Fibroblast of lung (primary cell): ENCODE measurements around the gene NR6A1. TPM values are rescaled to one million over a fixed set of nuclear protein-coding genes. Genes with fewer than 3 reads are reported as not detected.

Experiments used
- DNase-seq, 2 donors: peaks; one replicate each; pipeline versions ENCODE4 v3.0.0 to v3.0.0-alpha.2; 2010; ENCODE audit warnings: low read depth in 2 of 2
- H2AFZ ChIP-seq: 2 replicates; pipeline ENCODE4 v1.5.1; 2012; ENCODE audit warnings: low read length, control low read depth, inconsistent platforms
- H3K27ac ChIP-seq: 2 replicates; pipeline ENCODE4 v1.5.1; 2011; ENCODE audit warnings: low read length, control low read depth; ENCODE audit not compliant: insufficient read depth
- H3K27me3 ChIP-seq: 2 replicates; pipeline ENCODE4 v1.5.1; 2011; ENCODE audit warnings: mild to moderate bottlenecking, low read length; ENCODE audit not compliant: control insufficient read depth, insufficient read depth
- H3K36me3 ChIP-seq: 2 replicates; pipeline ENCODE4 v1.5.1; 2011; ENCODE audit warnings: low read length; ENCODE audit not compliant: control insufficient read depth, insufficient read depth
- H3K4me1 ChIP-seq: 2 replicates; pipeline ENCODE4 v1.5.1; 2011; ENCODE audit warnings: low read length; ENCODE audit not compliant: control insufficient read depth, insufficient read depth; ENCODE audit errors: extremely low read depth
- H3K4me2 ChIP-seq: 2 replicates; pipeline ENCODE4 v1.5.1; 2011; ENCODE audit warnings: low read length, control low read depth; ENCODE audit not compliant: insufficient read depth; ENCODE audit errors: extremely low read depth
- H3K4me3 ChIP-seq, 4 experiments: fragments of 200-600 bp in 1 of 4; sonication (generic) in 1 of 4; replicated peaks in 1 of 4; 2 replicates each; pipeline ENCODE4 v1.5.1; 2011 to 2016; ENCODE audit warnings: low read length in 4 of 4, low read depth in 3 of 4, mild to moderate bottlenecking in 3 of 4, control low read depth in 2 of 4, inconsistent platforms in 1 of 4, mixed read lengths in 1 of 4; ENCODE audit not compliant: insufficient read depth in 1 of 4; ENCODE audit errors: control extremely low read depth in 1 of 4
- H3K79me2 ChIP-seq: 2 replicates; pipeline ENCODE4 v1.5.1; 2012; ENCODE audit warnings: mild to moderate bottlenecking, low read length, inconsistent platforms; ENCODE audit not compliant: control insufficient read depth, insufficient read depth
- H3K9ac ChIP-seq: 2 replicates; pipeline ENCODE4 v1.5.1; 2011; ENCODE audit warnings: mild to moderate bottlenecking, low read length, control low read depth; ENCODE audit not compliant: insufficient read depth
- H3K9me3 ChIP-seq: 2 replicates; pipeline ENCODE4 v1.5.1; 2012; ENCODE audit warnings: low read depth, low read length; ENCODE audit not compliant: control insufficient read depth, insufficient read depth
- H4K20me1 ChIP-seq: 2 replicates; pipeline ENCODE4 v1.5.1; 2011; ENCODE audit warnings: low read length; ENCODE audit not compliant: control insufficient read depth, insufficient read depth; ENCODE audit errors: extremely low read depth
- CTCF ChIP-seq, 2 donors: IDR thresholded peaks in 1 of 2; conservative IDR thresholded peaks in 1 of 2; 1 replicate in 1 of 2; 2 replicates in 1 of 2; pipeline ENCODE4 v1.5.1; 2011 to 2012; ENCODE audit warnings: low read length in 2 of 2, control low read depth in 1 of 2, inconsistent platforms in 1 of 2, low read depth in 1 of 2, mild to moderate bottlenecking in 1 of 2
- EZH2 ChIP-seq: IDR thresholded peaks from 2 replicates; pipeline ENCODE4 v1.5.1; 2012; ENCODE audit warnings: low read length, control low read depth, mild to moderate bottlenecking; ENCODE audit errors: missing control alignments
- polyA plus RNA-seq, 2 donors: library from polyadenylated mRNA; depleted of rRNA in 1 of 2; stranded (reverse) in 1 of 2; unstranded in 1 of 2; fragments of >200 nt; gene quantifications; 2 replicates each; pipeline ENCODE4 v1.2.1, GENCODE V29; 2011 to 2012; ENCODE audit warnings: missing spikeins in 1 of 2
- total RNA-seq: library from RNA; depleted of rRNA; stranded (reverse); fragments of >200 nt; gene quantifications from 2 replicates; pipeline ENCODE4 v1.2.1, GENCODE V29; 2014

NR6A1 gene
- total and polyA plus RNA-seq, 2 donors (not counting 1 experiment from before 2014, with no cell fraction given): 0.07 to 0.50 TPM

DNA sequence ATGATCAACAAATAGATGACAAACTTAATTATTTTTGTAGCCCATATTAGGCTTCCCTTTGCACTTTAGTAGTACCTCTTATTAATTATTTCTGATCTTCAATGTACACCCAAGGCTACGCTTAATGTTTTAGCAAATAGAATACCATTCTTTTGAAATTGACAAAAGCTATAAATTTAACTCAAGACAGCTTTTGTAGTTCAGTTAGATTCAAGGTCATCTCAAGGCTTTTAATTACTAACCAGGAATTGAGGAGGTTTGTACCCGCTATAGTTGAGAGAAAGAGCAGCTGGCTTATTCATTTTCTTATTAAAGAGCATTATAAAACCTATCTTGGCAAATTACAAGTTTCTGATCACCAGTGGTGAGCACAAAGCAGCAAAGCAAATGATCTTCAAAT, 15.1 kb downstream of the NR6A1 start:
- H3K4me1 ChIP-seq: no peaks in the 10 kb centered on the region
- no peaks in the 10 kb centered on the region for H3K79me2 ChIP-seq
- TF ChIP-seq EZH2: no peak
- TF ChIP-seq CTCF (conservative IDR thresholded peaks at IDR 0.05 in 1 of 2, IDR thresholded peaks at IDR 0.05 in 1 of 2; ENCODE audit: low read depth in 1 of 2, low read length in 2 of 2): no peak
- H3K36me3 ChIP-seq: no peaks in the 10 kb centered on the region
- no peak overlapping the region for H2AFZ ChIP-seq
- H3K9ac ChIP-seq: no peak overlapping the region
- peaks cover 13% of the 10 kb centered on the region for H3K27me3 ChIP-seq
- no peak overlapping the region for H3K4me3 ChIP-seq
- no peaks in the 10 kb centered on the region for H3K9me3 ChIP-seq
- DNase-seq: no peak
- no peak overlapping the region for H3K27ac ChIP-seq
- no peaks in the 10 kb centered on the region for H4K20me1 ChIP-seq
- H3K4me2 ChIP-seq: no peak overlapping the region

GRCh38 chr9:124755061-124755460, 16.1 kb downstream of the NR6A1 start:
- Histone ChIP-seq H2AFZ (no peak overlapping the region), H3K9ac (no peak overlapping the region), H3K4me3 (no peak overlapping the region), H3K36me3 (no peaks in the 10 kb centered on the region), H3K27me3 (peaks cover 13% of the 10 kb centered on the region), H3K4me2 (no peak overlapping the region), H3K79me2 (no peaks in the 10 kb centered on the region), H3K9me3 (no peaks in the 10 kb centered on the region), H4K20me1 (no peaks in the 10 kb centered on the region), H3K27ac (no peak overlapping the region), H3K4me1 (no peaks in the 10 kb centered on the region)
- TF ChIP-seq CTCF (conservative IDR thresholded peaks at IDR 0.05 in 1 of 2, IDR thresholded peaks at IDR 0.05 in 1 of 2; ENCODE audit: low read depth in 1 of 2, low read length in 2 of 2) (no peak), EZH2 (no peak)
- DNase-seq: no peak

- peak; percentile 36 to 50 for DNase-seq
- Histone ChIP-seq H3K27me3 (peaks cover 13% of the 10 kb centered on the region), H3K9me3 (no peaks in the 10 kb centered on the region), H2AFZ (no peak overlapping the region), H3K4me1 (no peaks in the 10 kb centered on the region), H3K27ac (no peak overlapping the region), H3K4me2 (no peak overlapping the region), H4K20me1 (no peaks in the 10 kb centered on the region), H3K4me3 (no peak overlapping the region), H3K36me3 (no peaks in the 10 kb centered on the region), H3K79me2 (no peaks in the 10 kb centered on the region), H3K9ac (no peak overlapping the region)
- TF ChIP-seq CTCF (conservative IDR thresholded peaks at IDR 0.05 in 1 of 2, IDR thresholded peaks at IDR 0.05 in 1 of 2; ENCODE audit: low read depth in 1 of 2, low read length in 2 of 2): peak; percentile 52 to 67
- TF ChIP-seq EZH2: no peak
These were observed 16.8 kb downstream of the NR6A1 start for GRCh38 chr9:124754289-124754688.
